Stimulated activated CD8-positive, alpha-beta memory T cell treated with anti-CD3 and anti-CD28 coated beads, Interleukin-12 subunit alpha, Interleukin-12 subunit beta, amount 100 ng/mL, for 24 hours (primary cell): ENCODE measurements around the gene INTS6L.
"Not testable (repeated sequence)": the region's sequence is repeated elsewhere in the genome, so short reads cannot be mapped to it uniquely, and the experiment has no call there.

ENCODE experiments used
- DNase-seq: peaks from one replicate; pipeline ENCODE4 v3.0.0-alpha.2; 2020; ENCODE audit errors: extremely low read depth

INTS6L gene

GRCh38 chrX:135522878-135523693 lies 2.6 kb downstream of the INTS6L start:
- no peak for DNase-seq

GRCh38 chrX:135528254-135528653 lies 7.8 kb downstream of the INTS6L start:
- no peak for DNase-seq

GRCh38 chrX:135528756-135529155 lies 8.3 kb downstream of the INTS6L start:
- no peak for DNase-seq

- no peak for DNase-seq
Observed at GRCh38 chrX:135530097-135530496, 9.6 kb downstream of the INTS6L start.

- DNase-seq, result no peak
Observed at GRCh38 chrX:135531813-135532212, 11.4 kb downstream of the INTS6L start.

- no peak for DNase-seq
Observed at GRCh38 chrX:135535077-135535940, 14.8 kb downstream of the INTS6L start.

- no peak for DNase-seq
Observed at GRCh38 chrX:135536877-135537276, 16.4 kb downstream of the INTS6L start.

GRCh38 chrX:135541351-135541750 lies 20.9 kb downstream of the INTS6L start:
- DNase-seq, result no peak

- no peak for DNase-seq
Observed at GRCh38 chrX:135543172-135543571, 22.7 kb downstream of the INTS6L start.

GRCh38 chrX:135543924-135544323 lies 23.5 kb downstream of the INTS6L start:
- DNase-seq, result no peak

GRCh38 chrX:135544338-135544948 lies 24.0 kb downstream of the INTS6L start:
- no peak for DNase-seq

- no peak for DNase-seq
Observed at GRCh38 chrX:135547767-135548166, 27.3 kb downstream of the INTS6L start.

- DNase-seq, result no peak
Observed at GRCh38 chrX:135549519-135549918, 29.1 kb downstream of the INTS6L start.

- DNase-seq, result no peak
Observed at GRCh38 chrX:135556055-135556454, 35.6 kb downstream of the INTS6L start.

GRCh38 chrX:135557344-135557743 lies 36.9 kb downstream of the INTS6L start:
- DNase-seq, result no peak

- no peak for DNase-seq
Observed at GRCh38 chrX:135572436-135572835, 52.0 kb downstream of the INTS6L start.

GRCh38 chrX:135581496-135581895 lies 61.0 kb downstream of the INTS6L start:
- no peak for DNase-seq

- DNase-seq, result no peak
Observed at GRCh38 chrX:135585153-135585552, 64.7 kb downstream of the INTS6L start.

GRCh38 chrX:135591871-135592270 lies 71.4 kb downstream of the INTS6L start:
- DNase-seq, result no peak

- not testable (repeated sequence) for DNase-seq
Observed at GRCh38 chrX:135594049-135594448, 73.6 kb downstream of the INTS6L start.

- not testable (repeated sequence) for DNase-seq
Observed at GRCh38 chrX:135594453-135594852, 74.0 kb downstream of the INTS6L start.

- no peak for DNase-seq
Observed at GRCh38 chrX:135595543-135595942, 75.1 kb downstream of the INTS6L start.
